IMR-90 (cell line): ENCODE measurements around the gene ZFPM1.

Experiments
- CEBPB ChIP-seq: IDR thresholded peaks from 2 replicates; pipeline ENCODE4 v1.6.1; 2012; ENCODE audit warnings: low read depth, low read length, improper control_type of control experiment
- MAFK ChIP-seq: IDR thresholded peaks from 2 replicates; pipeline ENCODE4 v1.6.1; 2012; ENCODE audit warnings: low read depth, low read length, improper control_type of control experiment
- MAZ ChIP-seq: IDR thresholded peaks from 2 replicates; pipeline ENCODE4 v1.6.1; 2012; ENCODE audit warnings: low read depth, mild to moderate bottlenecking, low read length, improper control_type of control experiment, moderate library complexity, borderline replicate concordance
- POLR2A ChIP-seq: IDR thresholded peaks from 2 replicates; pipeline ENCODE4 v1.6.1; 2012; ENCODE audit warnings: mild to moderate bottlenecking, low read depth, low read length
- RAD21 ChIP-seq: IDR thresholded peaks from 2 replicates; pipeline ENCODE4 v1.6.1; 2012; ENCODE audit warnings: low read length, improper control_type of control experiment
- TF ChIP-seq, protein P1 (sequence below): conservative IDR thresholded peaks from 2 replicates; pipeline ENCODE4 v1.5.1; 2012; ENCODE audit warnings: mild to moderate bottlenecking, low read depth, low read length, improper control_type of control experiment
- TF ChIP-seq, protein P2 (sequence below): fragments of 150-350 bp; IDR thresholded peaks from 2 replicates; pipeline ENCODE4 v1.6.1; 2016; ENCODE audit warnings: low read depth, mild to moderate bottlenecking, low read length, moderate library complexity, borderline replicate concordance

DNA sequence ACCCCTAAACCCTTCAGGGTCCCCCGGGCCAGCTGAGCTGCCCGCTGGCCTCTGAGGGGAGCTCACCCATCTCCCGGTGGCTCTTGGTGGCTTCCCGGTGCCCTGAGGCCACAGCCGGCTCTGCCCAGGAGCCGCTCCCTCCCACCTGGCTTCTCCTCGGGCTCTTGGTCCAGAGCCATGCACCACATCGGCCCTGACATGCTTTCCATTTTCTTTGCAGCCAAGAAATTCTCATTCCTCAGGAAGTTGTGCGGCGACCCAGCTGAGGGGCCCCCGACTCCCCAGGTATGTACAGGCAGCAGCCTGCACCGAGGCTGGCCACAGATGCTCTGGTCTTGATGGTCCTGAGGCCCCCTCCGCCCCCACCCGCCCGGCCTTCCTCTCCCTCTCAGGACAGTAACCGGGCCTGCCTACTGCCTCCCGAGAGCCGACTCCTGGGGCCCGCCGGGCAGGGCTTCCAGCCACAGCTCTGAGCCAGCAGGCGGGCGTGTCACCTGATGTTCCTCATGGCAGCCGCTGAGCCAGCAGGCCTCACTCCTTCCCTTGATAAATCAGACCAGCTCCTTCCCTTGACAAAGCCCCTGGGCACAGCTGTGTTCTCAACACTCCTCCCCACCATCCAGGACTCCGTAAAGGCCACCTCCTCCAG, 28.4 kb upstream of the ZFPM1 start:
- TF ChIP-seq, protein P1, sequence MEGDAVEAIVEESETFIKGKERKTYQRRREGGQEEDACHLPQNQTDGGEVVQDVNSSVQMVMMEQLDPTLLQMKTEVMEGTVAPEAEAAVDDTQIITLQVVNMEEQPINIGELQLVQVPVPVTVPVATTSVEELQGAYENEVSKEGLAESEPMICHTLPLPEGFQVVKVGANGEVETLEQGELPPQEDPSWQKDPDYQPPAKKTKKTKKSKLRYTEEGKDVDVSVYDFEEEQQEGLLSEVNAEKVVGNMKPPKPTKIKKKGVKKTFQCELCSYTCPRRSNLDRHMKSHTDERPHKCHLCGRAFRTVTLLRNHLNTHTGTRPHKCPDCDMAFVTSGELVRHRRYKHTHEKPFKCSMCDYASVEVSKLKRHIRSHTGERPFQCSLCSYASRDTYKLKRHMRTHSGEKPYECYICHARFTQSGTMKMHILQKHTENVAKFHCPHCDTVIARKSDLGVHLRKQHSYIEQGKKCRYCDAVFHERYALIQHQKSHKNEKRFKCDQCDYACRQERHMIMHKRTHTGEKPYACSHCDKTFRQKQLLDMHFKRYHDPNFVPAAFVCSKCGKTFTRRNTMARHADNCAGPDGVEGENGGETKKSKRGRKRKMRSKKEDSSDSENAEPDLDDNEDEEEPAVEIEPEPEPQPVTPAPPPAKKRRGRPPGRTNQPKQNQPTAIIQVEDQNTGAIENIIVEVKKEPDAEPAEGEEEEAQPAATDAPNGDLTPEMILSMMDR = no peak
- TF ChIP-seq MAZ = no peak
- no peak for TF ChIP-seq RAD21
- TF ChIP-seq CEBPB = no peak
- no peak for TF ChIP-seq POLR2A
- TF ChIP-seq, protein P2, sequence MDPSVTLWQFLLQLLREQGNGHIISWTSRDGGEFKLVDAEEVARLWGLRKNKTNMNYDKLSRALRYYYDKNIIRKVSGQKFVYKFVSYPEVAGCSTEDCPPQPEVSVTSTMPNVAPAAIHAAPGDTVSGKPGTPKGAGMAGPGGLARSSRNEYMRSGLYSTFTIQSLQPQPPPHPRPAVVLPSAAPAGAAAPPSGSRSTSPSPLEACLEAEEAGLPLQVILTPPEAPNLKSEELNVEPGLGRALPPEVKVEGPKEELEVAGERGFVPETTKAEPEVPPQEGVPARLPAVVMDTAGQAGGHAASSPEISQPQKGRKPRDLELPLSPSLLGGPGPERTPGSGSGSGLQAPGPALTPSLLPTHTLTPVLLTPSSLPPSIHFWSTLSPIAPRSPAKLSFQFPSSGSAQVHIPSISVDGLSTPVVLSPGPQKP = no peak
- TF ChIP-seq MAFK = no peak
